Sigmoid colon (tissue), 7 donors: ENCODE results near the gene SRRM2. TPM values are rescaled to one million over a fixed set of nuclear protein-coding genes. Genes with fewer than 3 reads are reported as not detected.

Experiments used
- DNase-seq: peaks from one replicate; pipeline ENCODE4 v3.0.0-alpha.2; 2019
- H3K27ac ChIP-seq, 4 donors: fragments of 200-600 bp; sonication (generic); one replicate each; pipeline ENCODE4 v1.5.1; 2016 to 2019; ENCODE audit warnings: mild to moderate bottlenecking in 1 of 4
- H3K27me3 ChIP-seq, 3 donors: fragments of 200-600 bp; sonication (generic); one replicate each; pipeline ENCODE4 v1.5.1; 2019; ENCODE audit warnings: mild to moderate bottlenecking in 1 of 3
- H3K36me3 ChIP-seq, 4 donors: fragments of 200-600 bp; sonication (generic); one replicate each; pipeline ENCODE4 v1.5.1; 2016 to 2019
- H3K4me1 ChIP-seq, 4 donors: fragments of 200-600 bp; sonication (generic); one replicate each; pipeline ENCODE4 v1.5.1; 2017 to 2019
- H3K4me3 ChIP-seq, 4 donors: fragments of 200-600 bp; sonication (generic); one replicate each; pipeline ENCODE4 v1.5.1; 2017 to 2019; ENCODE audit warnings: mild to moderate bottlenecking in 2 of 4, moderate library complexity in 1 of 4
- H3K9me3 ChIP-seq, 4 donors: fragments of 200-600 bp in 3 of 4; sonication (generic) in 3 of 4; one replicate each; pipeline versions ENCODE4 v1.5.1 to v1.6.1; 2013 to 2019
- CTCF ChIP-seq, 4 experiments: fragments of 450-650 bp in 3 of 4; fragments of 200-600 bp in 1 of 4; IDR thresholded peaks; one replicate each; pipeline ENCODE4 v1.5.1; 2016 to 2019; ENCODE audit warnings: antibody characterized with exemption in 4 of 4, mild to moderate bottlenecking in 3 of 4, moderate library complexity in 2 of 4
- EP300 ChIP-seq, 4 donors: sonication (generic); formaldehyde crosslinking; IDR thresholded peaks; one replicate each; pipeline ENCODE4 v1.6.1; 2017; ENCODE audit warnings: antibody characterized with exemption in 4 of 4
- POLR2A ChIP-seq, 2 donors: fragments of 450-650 bp; IDR thresholded peaks; one replicate each; pipeline ENCODE4 v1.6.1; 2016; ENCODE audit warnings: antibody characterized with exemption in 2 of 2, mild to moderate bottlenecking in 2 of 2, moderate library complexity in 2 of 2
- POLR2AphosphoS5 ChIP-seq, 4 donors: sonication (generic); formaldehyde crosslinking; IDR thresholded peaks; one replicate each; pipeline ENCODE4 v1.6.1; 2017; ENCODE audit warnings: antibody characterized with exemption in 4 of 4
- WGBS, 2 donors: extraction: QIAGEN DNeasy Blood & Tissue Kit; methylation state at CpG; one replicate each; pipeline ENCODE4 v1.1.7; 2013; 5-methylcytosine and 5-hydroxymethylcytosine counted together
- intact Hi-C: fragments of 100-400 bp; cut with DNase I; formaldehyde crosslinking; loops from one replicate; pipeline ENCODE4 v1.15.1; 2023
- polyA plus RNA-seq, 3 donors: library from polyadenylated mRNA; stranded (reverse); fragments of 200-250 nt; gene quantifications; one replicate each; pipeline ENCODE4 v1.2.3, GENCODE V29; 2013
- total RNA-seq, 4 donors: library from RNA; depleted of rRNA; stranded (reverse); fragments of >200 nt; gene quantifications; one replicate each; pipeline ENCODE4 v1.1.0, GENCODE V29; 2016
- donor health status: healthy with polysubstance abuse.
- donor health status: Bipolar disorder and iron deficiency.
- donor health status: healthy.

Gene SRRM2
- total and polyA plus RNA-seq, 7 donors: 66.1 to 826 (median 198) TPM

GRCh38 chr16:2792940-2793339, 40.5 kb downstream of the SRRM2 start:
- no peaks in the 10 kb centered on the region for H3K9me3 ChIP-seq
- H3K36me3 ChIP-seq: no peaks in the 10 kb centered on the region
- TF ChIP-seq POLR2A (IDR thresholded peaks at IDR 0.05) (no peak), POLR2AphosphoS5 (IDR thresholded peaks at IDR 0.05) (no peak), CTCF (IDR thresholded peaks at IDR 0.05) (no peak), EP300 (IDR thresholded peaks at IDR 0.05) (no peak)
- peak; percentile 5 for DNase-seq
- 92% methylated on average over 10 of the region's 10 CpGs for WGBS, 2 donors
- H3K4me3 ChIP-seq: no peak overlapping the region
- H3K27me3 ChIP-seq: peaks cover 0 to 44% (median 8%) of the 10 kb centered on the region in 3 donors
- no peak overlapping the region for H3K27ac ChIP-seq
- no peaks in the 10 kb centered on the region for H3K4me1 ChIP-seq
- intact Hi-C loops: no loop called here

- 12 to 65% methylated on average over 7 of the region's 7 CpGs for WGBS, 2 donors
- H3K9me3 ChIP-seq: no peaks in the 10 kb centered on the region
- no peaks in the 10 kb centered on the region for H3K4me1 ChIP-seq
- no peak for TF ChIP-seq POLR2AphosphoS5 (IDR thresholded peaks at IDR 0.05)
- TF ChIP-seq EP300 (IDR thresholded peaks at IDR 0.05): no peak
- TF ChIP-seq POLR2A (IDR thresholded peaks at IDR 0.05): no peak
- TF ChIP-seq CTCF (IDR thresholded peaks at IDR 0.05): no peak
- H3K27ac ChIP-seq: no peak overlapping the region
- intact Hi-C loops: no loop called here
- H3K36me3 ChIP-seq: no peaks in the 10 kb centered on the region
- DNase-seq: peak; percentile 9
- no peak overlapping the region for H3K4me3 ChIP-seq
- H3K27me3 ChIP-seq: peaks cover 6 to 37% (median 16%) of the 10 kb centered on the region in 3 donors
Measured at GRCh38 chr16:2795395-2796143, 43.1 kb downstream of the SRRM2 start.

DNA sequence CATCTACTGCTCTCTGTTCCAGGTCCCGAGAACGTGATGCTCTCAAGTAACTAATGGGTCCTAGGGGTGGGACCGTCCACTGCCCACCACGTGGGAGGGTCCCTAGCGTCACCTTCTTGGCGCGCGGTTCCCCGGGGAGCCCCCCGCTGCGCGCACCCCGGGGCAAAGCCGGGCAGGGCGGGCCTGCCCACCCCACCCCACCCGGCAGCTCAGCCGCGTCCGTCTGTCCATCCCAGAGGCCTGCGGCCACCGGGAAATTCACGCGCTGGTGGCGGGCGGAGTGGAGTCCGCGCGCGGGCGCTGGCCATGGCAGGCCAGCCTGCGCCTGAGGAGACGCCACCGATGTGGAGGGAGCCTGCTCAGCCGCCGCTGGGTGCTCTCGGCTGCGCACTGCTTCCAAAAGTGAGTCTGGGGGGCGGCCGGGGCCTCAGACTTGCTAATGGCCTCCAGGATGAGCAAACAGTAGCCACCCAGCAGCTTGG, 46.3 kb downstream of the SRRM2 start:
- H3K27ac ChIP-seq: no peak overlapping the region
- H3K27me3 ChIP-seq: peaks cover 6 to 22% (median 12%) of the 10 kb centered on the region in 3 donors
- no peak overlapping the region for H3K4me3 ChIP-seq
- intact Hi-C loops: no loop called here
- 91 to 92% methylated on average over 39 of the region's 39 CpGs for WGBS, 2 donors
- peaks cover 0 to 2% (median under 1%) of the 10 kb centered on the region in 4 donors for H3K9me3 ChIP-seq
- H3K36me3 ChIP-seq: no peaks in the 10 kb centered on the region
- TF ChIP-seq POLR2A (IDR thresholded peaks at IDR 0.05) (no peak), EP300 (IDR thresholded peaks at IDR 0.05) (no peak), POLR2AphosphoS5 (IDR thresholded peaks at IDR 0.05) (no peak), CTCF (IDR thresholded peaks at IDR 0.05) (no peak)
- no peak for DNase-seq
- no peaks in the 10 kb centered on the region for H3K4me1 ChIP-seq

- WGBS, 2 donors: 75 to 85% methylated on average over 21 of the region's 21 CpGs
- peak; percentile 57 for DNase-seq
Measured at GRCh38 chr16:2799205-2799858, 46.9 kb downstream of the SRRM2 start.

More at GRCh38 chr16:2799205-2799858, 46.9 kb downstream of the SRRM2 start:
- peaks cover 6 to 22% (median 12%) of the 10 kb centered on the region in 3 donors for H3K27me3 ChIP-seq
- no peak for TF ChIP-seq EP300 (IDR thresholded peaks at IDR 0.05)
- no peak for TF ChIP-seq CTCF (IDR thresholded peaks at IDR 0.05)
- no peak for TF ChIP-seq POLR2AphosphoS5 (IDR thresholded peaks at IDR 0.05)
- no peak for TF ChIP-seq POLR2A (IDR thresholded peaks at IDR 0.05)
- H3K4me1 ChIP-seq: no peaks in the 10 kb centered on the region
- no peaks in the 10 kb centered on the region for H3K36me3 ChIP-seq
- no peak overlapping the region for H3K4me3 ChIP-seq
- no peak overlapping the region for H3K27ac ChIP-seq
- H3K9me3 ChIP-seq: peaks cover 0 to 6% (median 5%) of the 10 kb centered on the region in 4 donors
- intact Hi-C loops: no loop called here
